ENCODE results near the gene EIPR1. TPM values are rescaled to one million over a fixed set of nuclear protein-coding genes. Genes with fewer than 3 reads are reported as not detected.

Gene EIPR1
- total and polyA plus RNA-seq, 9 donors, result 6.6 to 16.6 (median 8.9) TPM

DNA sequence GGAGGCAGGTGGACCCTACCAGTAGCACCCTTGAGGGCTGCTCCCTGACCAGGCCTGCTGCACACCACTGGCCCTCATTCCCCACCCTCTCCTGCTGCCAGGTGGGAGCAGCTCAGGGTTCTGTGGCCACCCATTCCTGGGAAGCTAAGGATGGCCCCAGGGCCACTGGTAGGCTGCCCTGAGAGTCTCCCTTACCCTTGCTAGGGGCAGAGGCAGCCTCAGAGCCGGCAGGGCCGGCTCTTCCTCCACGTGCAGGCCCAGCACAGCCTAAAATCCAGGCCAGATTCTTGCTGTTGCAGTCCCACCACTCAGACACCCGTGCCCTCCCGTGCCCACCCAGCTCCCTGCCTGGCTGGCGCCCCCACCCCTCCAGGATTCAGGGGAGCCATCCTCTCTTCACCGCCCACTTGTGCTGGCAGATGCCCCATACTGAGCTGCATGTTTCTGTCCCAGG lies 199.0 kb downstream of the EIPR1 start:
- no peak for DNase-seq
- TF ChIP-seq, protein P1, sequence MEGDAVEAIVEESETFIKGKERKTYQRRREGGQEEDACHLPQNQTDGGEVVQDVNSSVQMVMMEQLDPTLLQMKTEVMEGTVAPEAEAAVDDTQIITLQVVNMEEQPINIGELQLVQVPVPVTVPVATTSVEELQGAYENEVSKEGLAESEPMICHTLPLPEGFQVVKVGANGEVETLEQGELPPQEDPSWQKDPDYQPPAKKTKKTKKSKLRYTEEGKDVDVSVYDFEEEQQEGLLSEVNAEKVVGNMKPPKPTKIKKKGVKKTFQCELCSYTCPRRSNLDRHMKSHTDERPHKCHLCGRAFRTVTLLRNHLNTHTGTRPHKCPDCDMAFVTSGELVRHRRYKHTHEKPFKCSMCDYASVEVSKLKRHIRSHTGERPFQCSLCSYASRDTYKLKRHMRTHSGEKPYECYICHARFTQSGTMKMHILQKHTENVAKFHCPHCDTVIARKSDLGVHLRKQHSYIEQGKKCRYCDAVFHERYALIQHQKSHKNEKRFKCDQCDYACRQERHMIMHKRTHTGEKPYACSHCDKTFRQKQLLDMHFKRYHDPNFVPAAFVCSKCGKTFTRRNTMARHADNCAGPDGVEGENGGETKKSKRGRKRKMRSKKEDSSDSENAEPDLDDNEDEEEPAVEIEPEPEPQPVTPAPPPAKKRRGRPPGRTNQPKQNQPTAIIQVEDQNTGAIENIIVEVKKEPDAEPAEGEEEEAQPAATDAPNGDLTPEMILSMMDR (IDR thresholded peaks at IDR 0.05), result no peak
- TF ChIP-seq POLR2A (IDR thresholded peaks at IDR 0.05), result no peak
- TF ChIP-seq EP300 (IDR thresholded peaks at IDR 0.05), result no peak
- intact Hi-C loops (cut with DNase I), result no loop called here

GRCh38 chr2:3177891-3178577 lies 199.6 kb downstream of the EIPR1 start:
- TF ChIP-seq, protein P1 (IDR thresholded peaks at IDR 0.05), result no peak
- no peak for TF ChIP-seq EP300 (IDR thresholded peaks at IDR 0.05)
- Histone ChIP-seq H3K4me1 (ENCODE audit: insufficient read depth) (no peaks in the 10 kb centered on the region), H3K4me3 (no peak overlapping the region), H3K9me3 (no peaks in the 10 kb centered on the region), H3K36me3 (no peaks in the 10 kb centered on the region), H3K27me3 (no peaks in the 10 kb centered on the region), H3K27ac (no peak overlapping the region)
- 91 to 95% (median 92%) methylated on average over 10 of the region's 10 CpGs for WGBS, 3 donors
- no peak for DNase-seq
- intact Hi-C loops (cut with DNase I), result no loop called here

More for the DNA sequence above, 199.0 kb downstream of the EIPR1 start:
- Histone ChIP-seq H3K27me3 (no peaks in the 10 kb centered on the region), H3K9me3 (no peaks in the 10 kb centered on the region), H3K4me3 (no peak overlapping the region), H3K27ac (no peak overlapping the region), H3K4me1 (ENCODE audit: insufficient read depth) (no peaks in the 10 kb centered on the region), H3K36me3 (no peaks in the 10 kb centered on the region)
- 85 to 87% (median 86%) methylated on average over 4 to 7 of the region's 7 CpGs for WGBS, 3 donors

DNA sequence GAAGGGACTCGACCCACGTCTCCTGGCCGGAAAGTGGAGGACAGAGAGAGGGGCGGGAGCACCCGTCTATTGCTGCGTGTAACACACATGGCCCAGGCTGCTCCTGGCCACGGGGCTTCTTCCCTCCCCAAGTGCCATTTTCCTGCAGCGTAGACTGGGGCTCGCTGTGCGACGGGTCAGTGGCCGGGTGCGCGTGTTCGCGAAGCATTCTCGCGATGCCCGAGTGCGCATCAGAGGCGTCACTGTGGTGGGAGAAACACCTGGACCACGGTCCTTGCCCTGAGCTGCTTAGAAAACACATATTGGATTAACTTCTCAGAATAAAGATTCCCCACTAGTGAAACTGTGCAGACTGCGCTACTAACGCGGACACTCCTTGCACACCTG lies 200.8 kb downstream of the EIPR1 start:
- Histone ChIP-seq H3K9me3 (no peaks in the 10 kb centered on the region), H3K27me3 (no peaks in the 10 kb centered on the region), H3K27ac (no peak overlapping the region), H3K4me1 (ENCODE audit: insufficient read depth) (no peaks in the 10 kb centered on the region), H3K4me3 (no peak overlapping the region), H3K36me3 (no peaks in the 10 kb centered on the region)
- TF ChIP-seq, protein P1 (IDR thresholded peaks at IDR 0.05), result no peak
- TF ChIP-seq EP300 (IDR thresholded peaks at IDR 0.05), result no peak
- TF ChIP-seq POLR2A (IDR thresholded peaks at IDR 0.05), result no peak
- DNase-seq, result no peak
- intact Hi-C loops (cut with DNase I), result no loop called here
- 97 to 98% (median 97%) methylated on average over 25 of the region's 25 CpGs for WGBS, 3 donors

DNA sequence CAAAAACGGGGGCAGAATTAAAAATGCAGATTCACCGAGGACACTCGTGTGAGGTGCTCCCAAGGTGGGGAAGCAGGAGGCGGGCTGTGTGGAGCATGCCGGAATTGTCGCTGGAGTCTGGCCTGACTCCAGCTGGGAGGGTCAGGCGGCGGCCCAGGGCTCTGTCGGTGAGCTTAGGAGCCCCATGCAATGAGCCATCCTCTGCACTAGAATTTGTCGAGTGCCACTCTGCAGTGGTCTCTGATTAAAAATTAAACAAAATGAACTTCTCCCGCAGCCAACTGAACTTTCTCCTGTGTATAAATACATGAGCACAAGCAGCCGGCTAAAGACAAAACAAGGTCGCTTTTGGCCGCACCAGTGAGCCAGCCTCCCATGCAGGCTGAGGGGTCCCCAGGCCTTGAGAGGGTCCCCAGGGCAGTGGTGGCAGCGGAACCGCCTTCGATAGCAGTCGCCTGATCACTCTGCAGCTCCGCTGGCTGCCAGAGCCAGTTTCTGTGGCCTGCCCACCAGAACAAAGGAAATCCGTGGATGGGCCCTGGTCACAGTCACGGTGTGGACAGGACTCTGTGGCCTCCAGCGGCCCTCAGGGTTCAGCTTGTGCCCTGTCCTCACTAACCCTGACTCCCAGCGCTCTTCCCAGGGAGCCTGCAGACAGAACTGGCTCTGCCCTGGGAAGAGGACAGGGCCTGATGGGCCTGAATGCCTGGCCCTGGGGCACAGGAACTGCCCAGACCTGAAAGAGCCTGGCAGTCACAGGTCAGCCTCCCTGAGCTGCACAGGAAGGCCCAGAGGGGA lies 201.3 kb downstream of the EIPR1 start:
- H3K9me3 ChIP-seq, result no peaks in the 10 kb centered on the region
- H3K36me3 ChIP-seq, result no peaks in the 10 kb centered on the region
- no peaks in the 10 kb centered on the region for H3K4me1 ChIP-seq (ENCODE audit: insufficient read depth)
- H3K27me3 ChIP-seq, result no peaks in the 10 kb centered on the region
- DNase-seq, result no peak
- WGBS, 3 donors, result 89 to 91% (median 91%) methylated on average over 23 of the region's 23 CpGs
- intact Hi-C loops (cut with DNase I), result no loop called here
- TF ChIP-seq, protein P1 (IDR thresholded peaks at IDR 0.05), result no peak
- TF ChIP-seq EP300 (IDR thresholded peaks at IDR 0.05) (no peak), POLR2A (IDR thresholded peaks at IDR 0.05) (no peak)
- H3K4me3 ChIP-seq, result no peak overlapping the region
- H3K27ac ChIP-seq, result no peak overlapping the region

Measured in ovary (tissue), 9 donors.